Urinary bladder (tissue), 4 donors: ENCODE measurements around the gene TLE1. TPM values are rescaled to one million over a fixed set of nuclear protein-coding genes. Genes with fewer than 3 reads are reported as not detected.

Experiments used
- DNase-seq: peaks from one replicate; pipeline ENCODE4 v3.0.0-alpha.2; 2015; ENCODE audit errors: extremely low spot score
- H3K27ac ChIP-seq: one replicate; pipeline ENCODE4 v1.5.1; 2013; ENCODE audit warnings: low read depth, mild to moderate bottlenecking, moderate library complexity
- H3K36me3 ChIP-seq: one replicate; pipeline ENCODE4 v1.6.1; 2013; ENCODE audit warnings: mild to moderate bottlenecking, moderate library complexity; ENCODE audit not compliant: insufficient read depth
- H3K4me1 ChIP-seq: one replicate; pipeline ENCODE4 v1.6.1; 2013; ENCODE audit warnings: mild to moderate bottlenecking, moderate library complexity; ENCODE audit not compliant: insufficient read depth
- H3K4me3 ChIP-seq: one replicate; pipeline ENCODE4 v1.5.1; 2013; ENCODE audit warnings: low read depth, low read length
- WGBS: extraction: QIAGEN DNeasy Blood & Tissue Kit; methylation state at CpG from one replicate; pipeline ENCODE4 v1.1.7; 2013; 5-methylcytosine and 5-hydroxymethylcytosine counted together
- polyA plus RNA-seq: library from polyadenylated mRNA; stranded (reverse); fragments of 200-250 nt; gene quantifications from one replicate; pipeline ENCODE4 v1.2.3, GENCODE V29; 2013
- total RNA-seq: library from RNA; depleted of rRNA; stranded (reverse); fragments of >200 nt; gene quantifications from one replicate; pipeline ENCODE4 v1.2.3, GENCODE V29; 2014
- donor health status: healthy with polysubstance abuse.
- donor health status: healthy.

The TLE1 gene
- total and polyA plus RNA-seq, 2 donors: 37.6 to 52.7 TPM

- DNase-seq: no peak
- H3K27ac ChIP-seq: no peak overlapping the region
- no peak overlapping the region for H3K4me3 ChIP-seq
- H3K36me3 ChIP-seq: no peaks in the 10 kb centered on the region
- 76% methylated on average over 14 of the region's 14 CpGs for WGBS
- H3K4me1 ChIP-seq: no peaks in the 10 kb centered on the region
These were observed 115.7 kb downstream of the TLE1 start for GRCh38 chr9:81573415-81574321.

GRCh38 chr9:81570083-81570482 lies 119.3 kb downstream of the TLE1 start:
- WGBS: 96% methylated on average over 4 of the region's 4 CpGs
- DNase-seq: no peak
- Histone ChIP-seq H3K27ac (no peak overlapping the region), H3K4me3 (no peak overlapping the region), H3K36me3 (no peaks in the 10 kb centered on the region), H3K4me1 (no peaks in the 10 kb centered on the region)

- Histone ChIP-seq H3K27ac (no peak overlapping the region), H3K4me1 (no peaks in the 10 kb centered on the region), H3K4me3 (no peak overlapping the region), H3K36me3 (no peaks in the 10 kb centered on the region)
- WGBS: 95% methylated on average over 5 of the region's 5 CpGs
- no peak for DNase-seq
These were observed 123.2 kb downstream of the TLE1 start for GRCh38 chr9:81566074-81566698.

GRCh38 chr9:81565609-81566008 lies 123.7 kb downstream of the TLE1 start:
- Histone ChIP-seq H3K4me1 (no peaks in the 10 kb centered on the region), H3K4me3 (no peak overlapping the region), H3K36me3 (no peaks in the 10 kb centered on the region), H3K27ac (no peak overlapping the region)
- WGBS: 100% methylated on average over 1 of the region's 1 CpG
- no peak for DNase-seq

- WGBS: 87% methylated on average over 4 of the region's 4 CpGs
- DNase-seq: no peak
- H3K4me3 ChIP-seq: no peak overlapping the region
- no peaks in the 10 kb centered on the region for H3K4me1 ChIP-seq
- H3K36me3 ChIP-seq: no peaks in the 10 kb centered on the region
- H3K27ac ChIP-seq: no peak overlapping the region
These were observed 124.2 kb downstream of the TLE1 start for GRCh38 chr9:81565144-81565543.

GRCh38 chr9:81564632-81565031 lies 124.7 kb downstream of the TLE1 start:
- Histone ChIP-seq H3K4me1 (no peaks in the 10 kb centered on the region), H3K36me3 (no peaks in the 10 kb centered on the region), H3K4me3 (no peak overlapping the region), H3K27ac (no peak overlapping the region)
- WGBS: 83% methylated on average over 5 of the region's 5 CpGs
- no peak for DNase-seq

GRCh38 chr9:81563739-81564138 lies 125.6 kb downstream of the TLE1 start:
- H3K4me3 ChIP-seq: no peak overlapping the region
- H3K36me3 ChIP-seq: no peaks in the 10 kb centered on the region
- no peak overlapping the region for H3K27ac ChIP-seq
- 94% methylated on average over 2 of the region's 2 CpGs for WGBS
- no peaks in the 10 kb centered on the region for H3K4me1 ChIP-seq
- DNase-seq: no peak

GRCh38 chr9:81563020-81563407 lies 126.3 kb downstream of the TLE1 start:
- Histone ChIP-seq H3K27ac (no peak overlapping the region), H3K4me1 (no peaks in the 10 kb centered on the region), H3K4me3 (no peak overlapping the region), H3K36me3 (no peaks in the 10 kb centered on the region)
- DNase-seq: no peak
- WGBS: 90% methylated on average over 4 of the region's 4 CpGs

GRCh38 chr9:81562231-81563019 lies 126.9 kb downstream of the TLE1 start:
- no peak for DNase-seq
- H3K4me3 ChIP-seq: no peak overlapping the region
- no peaks in the 10 kb centered on the region for H3K36me3 ChIP-seq
- 84% methylated on average over 10 of the region's 10 CpGs for WGBS
- H3K4me1 ChIP-seq: no peaks in the 10 kb centered on the region
- H3K27ac ChIP-seq: no peak overlapping the region

GRCh38 chr9:81560851-81561732 lies 128.3 kb downstream of the TLE1 start:
- no peak for DNase-seq
- H3K4me3 ChIP-seq: no peak overlapping the region
- 85% methylated on average over 13 of the region's 13 CpGs for WGBS
- no peaks in the 10 kb centered on the region for H3K36me3 ChIP-seq
- H3K27ac ChIP-seq: no peak overlapping the region
- no peaks in the 10 kb centered on the region for H3K4me1 ChIP-seq

- H3K4me1 ChIP-seq: no peaks in the 10 kb centered on the region
- no peak overlapping the region for H3K4me3 ChIP-seq
- no peak for DNase-seq
- H3K27ac ChIP-seq: no peak overlapping the region
- H3K36me3 ChIP-seq: no peaks in the 10 kb centered on the region
- 63% methylated on average over 4 of the region's 4 CpGs for WGBS
These were observed 129.6 kb downstream of the TLE1 start for GRCh38 chr9:81559709-81560108.

- no peaks in the 10 kb centered on the region for H3K4me1 ChIP-seq
- 96% methylated on average over 4 of the region's 4 CpGs for WGBS
- H3K4me3 ChIP-seq: no peak overlapping the region
- H3K27ac ChIP-seq: no peak overlapping the region
- no peak for DNase-seq
- no peaks in the 10 kb centered on the region for H3K36me3 ChIP-seq
These were observed 130.2 kb downstream of the TLE1 start for GRCh38 chr9:81559197-81559596.
